ENCODE results near the gene C1orf159.

C1orf159 gene

GRCh38 chr1:1049318-1050165, 66.3 kb downstream of the C1orf159 start:
- Histone ChIP-seq H2AFZ (ENCODE audit: low read depth, low read length) (no peak overlapping the region), H4K20me1 (ENCODE audit: insufficient read depth, low read length) (no peaks in the 10 kb centered on the region), H3K4me1 (ENCODE audit: low read length) (peaks cover 6% of the 10 kb centered on the region), H3K27me3 (ENCODE audit: low read depth, low read length) (no peaks in the 10 kb centered on the region), H3K79me2 (ENCODE audit: low read length) (no peaks in the 10 kb centered on the region), H3K9ac (ENCODE audit: low read length) (no peak overlapping the region), H3K4me3 (ENCODE audit: low read length) (no peak overlapping the region), H3K27ac (ENCODE audit: low read length) (no peak overlapping the region), H3K36me3 (replicated peaks; ENCODE audit: low read depth, low read length) (no peaks in the 10 kb centered on the region), H3K4me2 (ENCODE audit: low read length) (no peak overlapping the region), H3K9me3 (ENCODE audit: insufficient read depth, low read length) (no peaks in the 10 kb centered on the region)
- TF ChIP-seq EZH2phosphoT487 (IDR thresholded peaks at IDR 0.05; ENCODE audit: low read depth) (no peak), CTCF (IDR thresholded peaks at IDR 0.05; ENCODE audit: low read depth, low read length) (no peak)

DNA sequence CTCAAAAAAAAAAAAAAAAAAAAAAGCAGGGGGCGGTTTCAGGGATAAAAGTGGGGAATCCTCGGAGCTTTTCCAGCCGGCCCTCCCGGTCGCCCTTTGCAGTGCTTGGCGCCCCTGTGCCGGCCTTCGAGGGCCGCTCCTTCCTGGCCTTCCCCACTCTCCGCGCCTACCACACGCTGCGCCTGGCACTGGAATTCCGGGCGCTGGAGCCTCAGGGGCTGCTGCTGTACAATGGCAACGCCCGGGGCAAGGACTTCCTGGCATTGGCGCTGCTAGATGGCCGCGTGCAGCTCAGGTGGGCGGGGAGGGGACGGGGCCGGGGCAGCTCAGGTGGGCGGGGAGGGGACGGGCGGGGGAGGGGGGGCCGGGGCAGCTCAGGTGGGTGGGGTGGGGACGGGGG, 67.1 kb downstream of the C1orf159 start:
- TF ChIP-seq CTCF (IDR thresholded peaks at IDR 0.05; ENCODE audit: low read depth, low read length) (no peak), EZH2phosphoT487 (IDR thresholded peaks at IDR 0.05; ENCODE audit: low read depth) (no peak)
- Histone ChIP-seq H3K4me1 (ENCODE audit: low read length) (peaks cover 6% of the 10 kb centered on the region), H3K9me3 (ENCODE audit: insufficient read depth, low read length) (no peaks in the 10 kb centered on the region), H4K20me1 (ENCODE audit: insufficient read depth, low read length) (no peaks in the 10 kb centered on the region), H3K79me2 (ENCODE audit: low read length) (no peaks in the 10 kb centered on the region), H3K4me2 (ENCODE audit: low read length) (no peak overlapping the region), H3K27ac (ENCODE audit: low read length) (no peak overlapping the region), H3K27me3 (ENCODE audit: low read depth, low read length) (no peaks in the 10 kb centered on the region), H3K9ac (ENCODE audit: low read length) (no peak overlapping the region), H2AFZ (ENCODE audit: low read depth, low read length) (no peak overlapping the region), H3K4me3 (ENCODE audit: low read length) (no peak overlapping the region), H3K36me3 (replicated peaks; ENCODE audit: low read depth, low read length) (no peaks in the 10 kb centered on the region)

- no peaks in the 10 kb centered on the region for H3K79me2 ChIP-seq (ENCODE audit: low read length)
- no peak overlapping the region for H3K9ac ChIP-seq (ENCODE audit: low read length)
- no peaks in the 10 kb centered on the region for H3K9me3 ChIP-seq (ENCODE audit: insufficient read depth, low read length)
- H3K4me1 ChIP-seq (ENCODE audit: low read length): peaks cover 6% of the 10 kb centered on the region
- no peaks in the 10 kb centered on the region for H4K20me1 ChIP-seq (ENCODE audit: insufficient read depth, low read length)
- H3K36me3 ChIP-seq (replicated peaks; ENCODE audit: low read depth, low read length): no peaks in the 10 kb centered on the region
- TF ChIP-seq EZH2phosphoT487 (IDR thresholded peaks at IDR 0.05; ENCODE audit: low read depth) (no peak), CTCF (IDR thresholded peaks at IDR 0.05; ENCODE audit: low read depth, low read length) (no peak)
- H3K27ac ChIP-seq (ENCODE audit: low read length): no peak overlapping the region
- H3K4me2 ChIP-seq (ENCODE audit: low read length): no peak overlapping the region
- no peak overlapping the region for H2AFZ ChIP-seq (ENCODE audit: low read depth, low read length)
- H3K4me3 ChIP-seq (ENCODE audit: low read length): no peak overlapping the region
- no peaks in the 10 kb centered on the region for H3K27me3 ChIP-seq (ENCODE audit: low read depth, low read length)
Measured at GRCh38 chr1:1047963-1048362, 67.9 kb downstream of the C1orf159 start.

DNA sequence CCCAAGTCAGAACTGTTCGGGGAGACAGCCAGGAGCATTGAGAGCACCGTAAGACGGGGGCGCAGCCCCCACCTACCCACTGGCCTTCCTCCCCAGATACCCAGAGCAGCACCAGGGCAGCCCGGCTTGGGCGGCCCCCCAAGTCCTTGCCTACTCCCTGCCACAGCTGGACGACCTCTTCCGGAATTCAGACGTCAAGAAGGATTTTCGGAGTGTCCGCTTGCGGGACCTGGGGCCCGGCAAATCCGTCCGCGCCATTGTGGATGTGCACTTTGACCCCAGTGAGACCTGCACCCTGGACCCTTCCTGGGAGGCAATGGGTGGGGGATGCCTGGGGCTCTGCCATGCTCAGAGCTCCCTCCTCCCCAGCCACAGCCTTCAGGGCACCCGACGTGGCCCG, 68.5 kb downstream of the C1orf159 start:
- Histone ChIP-seq H3K36me3 (replicated peaks; ENCODE audit: low read depth, low read length) (no peaks in the 10 kb centered on the region), H3K4me1 (ENCODE audit: low read length) (peaks cover 6% of the 10 kb centered on the region)
- no peak for TF ChIP-seq EZH2phosphoT487 (IDR thresholded peaks at IDR 0.05; ENCODE audit: low read depth)
- no peak for TF ChIP-seq CTCF (IDR thresholded peaks at IDR 0.05; ENCODE audit: low read depth, low read length)

More for the DNA sequence above, 68.5 kb downstream of the C1orf159 start:
- no peaks in the 10 kb centered on the region for H3K79me2 ChIP-seq (ENCODE audit: low read length)
- no peaks in the 10 kb centered on the region for H3K9me3 ChIP-seq (ENCODE audit: insufficient read depth, low read length)
- H3K27me3 ChIP-seq (ENCODE audit: low read depth, low read length): no peaks in the 10 kb centered on the region
- no peak overlapping the region for H3K4me3 ChIP-seq (ENCODE audit: low read length)
- H2AFZ ChIP-seq (ENCODE audit: low read depth, low read length): no peak overlapping the region
- H3K9ac ChIP-seq (ENCODE audit: low read length): no peak overlapping the region
- no peak overlapping the region for H3K4me2 ChIP-seq (ENCODE audit: low read length)
- no peaks in the 10 kb centered on the region for H4K20me1 ChIP-seq (ENCODE audit: insufficient read depth, low read length)
- H3K27ac ChIP-seq (ENCODE audit: low read length): no peak overlapping the region
